H9 (cell line): ENCODE results near the gene SDC3. TPM values are rescaled to one million over a fixed set of nuclear protein-coding genes. Genes with fewer than 3 reads are reported as not detected.

Experiments used
- DNase-seq: peaks from one replicate; pipeline ENCODE4 v3.0.0-alpha.2; 2017
- H2AFZ ChIP-seq: one replicate; pipeline ENCODE4 v1.6.1; 2013; ENCODE audit warnings: mild to moderate bottlenecking, low read length, control low read depth, moderate library complexity
- H2AK5ac ChIP-seq: 2 replicates; pipeline ENCODE4 v1.6.1; 2013; ENCODE audit warnings: low read length, control low read depth, mixed read lengths; ENCODE audit not compliant: insufficient read length
- H2BK120ac ChIP-seq: one replicate; pipeline ENCODE4 v1.6.1; 2013; ENCODE audit warnings: low read depth, mild to moderate bottlenecking, low read length, control low read depth, inconsistent platforms; ENCODE audit not compliant: poor library complexity, severe bottlenecking
- H2BK12ac ChIP-seq: 2 replicates; pipeline ENCODE4 v1.6.1; 2013; ENCODE audit warnings: low read length, control low read depth, mixed read lengths, low read depth; ENCODE audit not compliant: insufficient read length
- H2BK15ac ChIP-seq: 2 replicates; pipeline ENCODE4 v1.6.1; 2013; ENCODE audit warnings: low read depth, low read length, control low read depth
- H2BK20ac ChIP-seq: one replicate; pipeline ENCODE4 v1.6.1; 2013; ENCODE audit warnings: low read depth, mild to moderate bottlenecking, low read length, control low read depth, inconsistent platforms; ENCODE audit not compliant: poor library complexity, severe bottlenecking
- H2BK5ac ChIP-seq: 2 replicates; pipeline ENCODE4 v1.6.1; 2013; ENCODE audit warnings: low read length, control low read depth, mixed read lengths; ENCODE audit not compliant: insufficient read length
- H3K14ac ChIP-seq: 2 replicates; pipeline ENCODE4 v1.6.1; 2013; ENCODE audit warnings: low read length, control low read depth; ENCODE audit not compliant: insufficient read depth
- H3K18ac ChIP-seq: 2 replicates; pipeline ENCODE4 v1.6.1; 2013; ENCODE audit warnings: low read depth, mild to moderate bottlenecking, mixed read lengths, low read length, control low read depth; ENCODE audit not compliant: insufficient read length
- H3K23ac ChIP-seq: 2 replicates; pipeline ENCODE4 v1.6.1; 2013; ENCODE audit warnings: low read length, control low read depth, mixed read lengths, low read depth; ENCODE audit not compliant: insufficient read length
- H3K23me2 ChIP-seq: 2 replicates; pipeline ENCODE4 v1.6.1; 2013; ENCODE audit warnings: low read depth, mild to moderate bottlenecking, mixed read lengths, low read length, control low read depth; ENCODE audit not compliant: insufficient read length, poor library complexity, severe bottlenecking
- H3K27ac ChIP-seq: 2 replicates; pipeline ENCODE4 v1.5.1; 2013; ENCODE audit warnings: low read length, control low read depth, mixed read lengths, low read depth; ENCODE audit not compliant: insufficient read length
- H3K27me3 ChIP-seq: 2 replicates; pipeline ENCODE4 v1.6.1; 2013; ENCODE audit warnings: low read length, control low read depth, inconsistent platforms; ENCODE audit not compliant: insufficient read depth
- H3K4ac ChIP-seq: 2 replicates; pipeline ENCODE4 v1.6.1; 2013; ENCODE audit warnings: low read depth, mild to moderate bottlenecking, control low read depth, inconsistent platforms, low read length, moderate library complexity
- H3K4me1 ChIP-seq: 2 replicates; pipeline ENCODE4 v1.6.1; 2013; ENCODE audit warnings: low read length, control low read depth, inconsistent platforms; ENCODE audit not compliant: insufficient read depth
- H3K4me2 ChIP-seq: 2 replicates; pipeline ENCODE4 v1.6.1; 2013; ENCODE audit warnings: low read length, control low read depth, mixed read lengths; ENCODE audit not compliant: insufficient read length, insufficient read depth
- H3K56ac ChIP-seq: 2 replicates; pipeline ENCODE4 v1.6.1; 2013; ENCODE audit warnings: low read depth, mild to moderate bottlenecking, mixed read lengths, low read length, control low read depth; ENCODE audit not compliant: insufficient read length
- H3K79me1 ChIP-seq: 2 replicates; pipeline ENCODE4 v1.6.1; 2013; ENCODE audit warnings: low read depth, mild to moderate bottlenecking, moderate library complexity, low read length, control low read depth, inconsistent platforms; ENCODE audit not compliant: insufficient read depth, poor library complexity, severe bottlenecking
- H3K79me2 ChIP-seq: 2 replicates; pipeline ENCODE4 v1.6.1; 2013; ENCODE audit warnings: low read length, control low read depth, inconsistent platforms; ENCODE audit not compliant: insufficient read depth
- H3K9ac ChIP-seq: 2 replicates; pipeline ENCODE4 v1.6.1; 2013; ENCODE audit warnings: low read length, control low read depth, mixed read lengths; ENCODE audit not compliant: insufficient read length; ENCODE audit errors: extremely low read depth
- H3K9me3 ChIP-seq: one replicate; pipeline ENCODE4 v1.6.1; 2013; ENCODE audit warnings: low read depth, low read length, inconsistent platforms; ENCODE audit not compliant: control insufficient read depth
- H3T11ph ChIP-seq: one replicate; pipeline ENCODE4 v1.6.1; 2013; ENCODE audit warnings: mild to moderate bottlenecking, low read length, control low read depth, inconsistent platforms
- H4K20me1 ChIP-seq: one replicate; pipeline ENCODE4 v1.6.1; 2013; ENCODE audit not compliant: control insufficient read depth, insufficient read length, insufficient read depth
- H4K5ac ChIP-seq: 2 replicates; pipeline ENCODE4 v1.6.1; 2013; ENCODE audit warnings: low read depth, mild to moderate bottlenecking, mixed read lengths, low read length, control low read depth; ENCODE audit not compliant: insufficient read length
- H4K8ac ChIP-seq: replicated peaks from 2 replicates; pipeline ENCODE4 v1.6.1; 2013; ENCODE audit warnings: low read length, control low read depth, mixed read lengths, low read depth; ENCODE audit not compliant: insufficient read length
- H4K91ac ChIP-seq: 2 replicates; pipeline ENCODE4 v1.6.1; 2013; ENCODE audit warnings: low read depth, mild to moderate bottlenecking, moderate library complexity, mixed read lengths, low read length, control low read depth; ENCODE audit not compliant: insufficient read length
- H3K27ac Mint-ChIP-seq, 3 experiments: 2 replicates in 2 of 3; 3 replicates in 1 of 3; pipeline ENCODE4 v1.8.0; 2020 to 2021; ENCODE audit warnings: mixed read lengths in 3 of 3, mild to moderate bottlenecking in 1 of 3, moderate library complexity in 1 of 3
- H3K27me3 Mint-ChIP-seq: 2 replicates; pipeline ENCODE4 v1.8.0; 2021; ENCODE audit warnings: low read depth, mild to moderate bottlenecking, moderate library complexity, mixed read lengths
- H3K36me3 Mint-ChIP-seq, 3 experiments: 2 replicates in 2 of 3; 3 replicates in 1 of 3; pipeline ENCODE4 v1.8.0; 2020 to 2021; ENCODE audit warnings: low read depth in 3 of 3, mixed read lengths in 3 of 3; ENCODE audit not compliant: insufficient read depth in 1 of 3
- H3K4me1 Mint-ChIP-seq, 2 experiments: 2 replicates each; pipeline ENCODE4 v1.8.0; 2020; ENCODE audit warnings: mixed read lengths in 2 of 2
- H3K4me3 Mint-ChIP-seq, 2 experiments: 2 replicates in 1 of 2; 3 replicates in 1 of 2; pipeline ENCODE4 v1.8.0; 2020 to 2021; ENCODE audit warnings: mild to moderate bottlenecking in 2 of 2, mixed read lengths in 2 of 2, moderate library complexity in 1 of 2
- H3K9me3 Mint-ChIP-seq, 2 experiments: 2 replicates in 1 of 2; 3 replicates in 1 of 2; pipeline ENCODE4 v1.8.0; 2020; ENCODE audit warnings: mild to moderate bottlenecking in 2 of 2, mixed read lengths in 2 of 2, moderate library complexity in 1 of 2
- WGBS: extraction: QIAGEN DNeasy Blood & Tissue Kit; methylation state at CpG from one replicate; pipeline ENCODE4 v1.1.7; 2013; ENCODE audit warnings: missing lambda C conversion rate, low lambda C conversion rate, mixed read lengths; ENCODE audit not compliant: insufficient read length; ENCODE audit errors: extremely low coverage; 5-methylcytosine and 5-hydroxymethylcytosine counted together
- total RNA-seq: library from RNA; stranded (reverse); gene quantifications from 2 replicates; pipeline ENCODE4 v1.2.1, GENCODE V29; 2021
- TF ChIP-seq, protein P1 (sequence below): fragments of 200-600 bp; sonication (generic); conservative IDR thresholded peaks from 3 replicates; pipeline ENCODE4 v1.8.0; 2021; ENCODE audit warnings: antibody characterized with exemption, mild to moderate bottlenecking

Gene SDC3
- total RNA-seq, 1 experiment from 2014 or later: 25.9 TPM

DNA sequence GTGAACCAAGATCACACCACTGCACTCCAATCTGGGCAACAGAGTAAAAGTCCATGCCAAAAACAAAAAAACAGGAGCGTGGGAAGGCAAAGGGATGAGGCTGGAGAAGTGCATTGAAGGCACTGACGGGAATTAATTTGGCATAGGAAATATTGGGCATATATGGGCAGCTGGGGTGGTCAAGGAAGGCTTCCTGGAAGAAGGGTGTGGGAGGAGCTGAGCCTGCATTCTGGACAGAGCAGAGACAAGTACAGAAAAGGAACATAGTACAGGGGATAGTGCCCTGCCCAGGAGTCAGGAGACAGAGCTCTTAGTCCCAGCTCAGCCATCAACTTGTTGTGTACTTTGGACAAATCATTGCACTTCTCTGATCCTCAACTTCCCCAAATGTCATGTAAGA, 11.7 kb downstream of the SDC3 start:
- Histone ChIP-seq H2BK5ac (no peak overlapping the region), H3T11ph (no peak overlapping the region), H2BK15ac (no peak overlapping the region), H2BK120ac (no peak overlapping the region), H3K27me3 (no peaks in the 10 kb centered on the region), H3K4me2 (no peak overlapping the region), H4K91ac (no peak overlapping the region), H3K9me3 (no peaks in the 10 kb centered on the region), H3K18ac (no peak overlapping the region), H3K56ac (no peak overlapping the region), H2AFZ (no peak overlapping the region), H4K8ac (no peak overlapping the region), H2BK12ac (no peak overlapping the region), H3K27ac (no peak overlapping the region), H3K4ac (no peak overlapping the region), H2AK5ac (no peak overlapping the region), H3K9ac (no peak overlapping the region), H3K79me1 (no peaks in the 10 kb centered on the region), H4K5ac (no peak overlapping the region), H3K79me2 (no peaks in the 10 kb centered on the region), H4K20me1 (no peaks in the 10 kb centered on the region), H3K4me1 (no peaks in the 10 kb centered on the region; the same call in 1 of the 2 replicates), H3K23me2 (no peaks in the 10 kb centered on the region), H2BK20ac (no peak overlapping the region), H3K14ac (no peak overlapping the region), H3K23ac (no peak overlapping the region)
- TF ChIP-seq, protein P1, sequence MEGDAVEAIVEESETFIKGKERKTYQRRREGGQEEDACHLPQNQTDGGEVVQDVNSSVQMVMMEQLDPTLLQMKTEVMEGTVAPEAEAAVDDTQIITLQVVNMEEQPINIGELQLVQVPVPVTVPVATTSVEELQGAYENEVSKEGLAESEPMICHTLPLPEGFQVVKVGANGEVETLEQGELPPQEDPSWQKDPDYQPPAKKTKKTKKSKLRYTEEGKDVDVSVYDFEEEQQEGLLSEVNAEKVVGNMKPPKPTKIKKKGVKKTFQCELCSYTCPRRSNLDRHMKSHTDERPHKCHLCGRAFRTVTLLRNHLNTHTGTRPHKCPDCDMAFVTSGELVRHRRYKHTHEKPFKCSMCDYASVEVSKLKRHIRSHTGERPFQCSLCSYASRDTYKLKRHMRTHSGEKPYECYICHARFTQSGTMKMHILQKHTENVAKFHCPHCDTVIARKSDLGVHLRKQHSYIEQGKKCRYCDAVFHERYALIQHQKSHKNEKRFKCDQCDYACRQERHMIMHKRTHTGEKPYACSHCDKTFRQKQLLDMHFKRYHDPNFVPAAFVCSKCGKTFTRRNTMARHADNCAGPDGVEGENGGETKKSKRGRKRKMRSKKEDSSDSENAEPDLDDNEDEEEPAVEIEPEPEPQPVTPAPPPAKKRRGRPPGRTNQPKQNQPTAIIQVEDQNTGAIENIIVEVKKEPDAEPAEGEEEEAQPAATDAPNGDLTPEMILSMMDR: no peak
- peaks cover 2% of the 10 kb centered on the region for H3K27me3 Mint-ChIP-seq
- peaks cover 24 to 38% of the 10 kb centered on the region in 2 experiments for H3K4me1 Mint-ChIP-seq
- peaks cover 0 to 5% (median 0%) of the 10 kb centered on the region in 3 experiments; a peak in 2 of 7 replicates for H3K36me3 Mint-ChIP-seq
- WGBS: no CpG with 5 or more reads among the region's 2 CpGs
- no peaks in the 10 kb centered on the region; a peak in 1 of 5 replicates for H3K9me3 Mint-ChIP-seq
- H3K27ac Mint-ChIP-seq: no peak overlapping the region; a peak in 2 of 7 replicates
- H3K4me3 Mint-ChIP-seq: no peak overlapping the region
- no peak for DNase-seq
